ENCODE measurements around the gene CATSPER3. TPM values are rescaled to one million over a fixed set of nuclear protein-coding genes. Genes with fewer than 3 reads are reported as not detected.

CATSPER3 gene
- 0.31 TPM for total RNA-seq (2013)
- polyA plus RNA-seq (under 1 TPM; 0.15 to 0.60 (median 0.52) TPM), polyA minus RNA-seq (0.14 TPM in 1 of 2 replicates, not detected in the other), total RNA-seq (0 to 0.45 (median 0.07) reads per million in 11 experiments)

- H3K4me2 ChIP-seq (replicated peaks; ENCODE audit: extremely low read depth, low read length, poor library complexity, severe bottlenecking) = no peak within 1 kb of the TSS
- H3K79me2 ChIP-seq (ENCODE audit: insufficient read depth, low read length) = no peaks in the 10 kb centered on the region
- DNase-seq = no peak
- H3K9me3 ChIP-seq (replicated peaks in 1 of 2; ENCODE audit: control insufficient read depth in 1 of 2, insufficient read depth in 1 of 2, low read length in 2 of 2) = no peaks in the 10 kb centered on the region
- TF ChIP-seq CTCF (IDR thresholded peaks at IDR 0.05) = no peak
- no peak within 1 kb of the TSS for H2AFZ ChIP-seq (ENCODE audit: insufficient read depth, low read depth, low read length, poor library complexity, severe bottlenecking)
- intact Hi-C loops (cut with micrococcal nuclease) = no loop called here
- H3K9ac ChIP-seq (ENCODE audit: insufficient read depth, low read length, poor library complexity, severe bottlenecking) = no peak within 1 kb of the TSS
- no peak within 1 kb of the TSS for H3K27ac ChIP-seq (ENCODE audit: low read depth in 1 of 2, low read length in 2 of 2)
- Mint-ChIP-seq H3K27me3 (ENCODE audit: low read depth in 3 of 3) (peaks cover 0 to 2% (median 0%) of the 10 kb centered on the region in 3 donors), H3K36me3 (peaks cover 38 to 64% of the 10 kb centered on the region in 2 donors), H3K27ac (no peak within 1 kb of the TSS), H3K4me3 (no peak within 1 kb of the TSS), H3K9me3 (peaks cover 0 to 2% (median 0%) of the 10 kb centered on the region in 7 donors), H3K4me1 (no peaks in the 10 kb centered on the region)
- H3K27me3 ChIP-seq (ENCODE audit: control insufficient read depth in 2 of 2, insufficient read depth in 2 of 2, low read length in 2 of 2) = no peaks in the 10 kb centered on the region
- WGBS (ENCODE audit: insufficient coverage) = 100% methylated on average over 2 of the region's 3 CpGs
- H4K20me1 ChIP-seq (ENCODE audit: insufficient read depth, low read length) = no peaks in the 10 kb centered on the region
- H3K36me3 ChIP-seq (replicated peaks in 1 of 2; ENCODE audit: control insufficient read depth in 1 of 2, insufficient read depth in 2 of 2, low read length in 2 of 2) = peaks cover 22 to 34% of the 10 kb centered on the region in 2 donors
- no peaks in the 10 kb centered on the region for H3K4me1 ChIP-seq (ENCODE audit: control insufficient read depth in 1 of 2, insufficient read depth in 2 of 2, low read length in 2 of 2)
- no peak within 1 kb of the TSS for H3K4me3 ChIP-seq (replicated peaks in 1 of 3; ENCODE audit: low read depth in 2 of 3, low read length in 3 of 3)
Measured at GRCh38 chr5:134967607-134968006, at the start of gene CATSPER3. CATSPER3 (plus strand) TSS chr5:134967907; CDS start chr5:134967992, 85 bp downstream.

GRCh38 chr5:134918861-134919260 is 48.8 kb upstream of the CATSPER3 start:
- H3K4me3 Mint-ChIP-seq = no peak overlapping the region
- no peak overlapping the region for H3K27ac ChIP-seq (ENCODE audit: low read depth in 1 of 2, low read length in 2 of 2)
- H3K4me3 ChIP-seq (replicated peaks in 1 of 3; ENCODE audit: low read depth in 2 of 3, low read length in 3 of 3) = no peak overlapping the region
- peak overlapping the region in 1 of 7 donors; percentile 26 for H3K27ac Mint-ChIP-seq
- peaks cover 44 to 58% of the 10 kb centered on the region in 2 donors for H3K36me3 ChIP-seq (replicated peaks in 1 of 2; ENCODE audit: control insufficient read depth in 1 of 2, insufficient read depth in 2 of 2, low read length in 2 of 2)
- no peak for TF ChIP-seq CTCF (IDR thresholded peaks at IDR 0.05)
- no peaks in the 10 kb centered on the region for H3K4me1 ChIP-seq (ENCODE audit: control insufficient read depth in 1 of 2, insufficient read depth in 2 of 2, low read length in 2 of 2)
- peaks cover 4% of the 10 kb centered on the region for H3K79me2 ChIP-seq (ENCODE audit: insufficient read depth, low read length)
- no peak overlapping the region for H2AFZ ChIP-seq (ENCODE audit: insufficient read depth, low read depth, low read length, poor library complexity, severe bottlenecking)
- no peaks in the 10 kb centered on the region for H3K9me3 ChIP-seq (replicated peaks in 1 of 2; ENCODE audit: control insufficient read depth in 1 of 2, insufficient read depth in 1 of 2, low read length in 2 of 2)
- no peaks in the 10 kb centered on the region for H3K27me3 Mint-ChIP-seq (ENCODE audit: low read depth in 3 of 3)
- H3K4me1 Mint-ChIP-seq = no peaks in the 10 kb centered on the region
- H3K36me3 Mint-ChIP-seq = peaks cover 43 to 51% of the 10 kb centered on the region in 2 donors
- H3K27me3 ChIP-seq (ENCODE audit: control insufficient read depth in 2 of 2, insufficient read depth in 2 of 2, low read length in 2 of 2) = no peaks in the 10 kb centered on the region
- no peak overlapping the region for H3K9ac ChIP-seq (ENCODE audit: insufficient read depth, low read length, poor library complexity, severe bottlenecking)
- H3K9me3 Mint-ChIP-seq = no peaks in the 10 kb centered on the region
- no CpG with 5 or more reads among the region's 3 CpGs for WGBS (ENCODE audit: insufficient coverage)
- no peak overlapping the region for H3K4me2 ChIP-seq (replicated peaks; ENCODE audit: extremely low read depth, low read length, poor library complexity, severe bottlenecking)
- no peak for DNase-seq
- H4K20me1 ChIP-seq (ENCODE audit: insufficient read depth, low read length) = peaks cover 8% of the 10 kb centered on the region
- intact Hi-C loops (cut with micrococcal nuclease) = loop anchor here in 1 of 2 donors (10.0 kb wide), 1 partner anchor 236 kb away; no protein-coding TSS in a partner anchor

All from CD14-positive monocyte (primary cell).